Loucy (cell line): ENCODE results near the gene GEMIN4.

Experiments used
- EZH2phosphoT487 ChIP-seq: fragments of 200-600 bp; IDR thresholded peaks from 2 replicates; pipeline ENCODE4 v1.6.1; 2018; ENCODE audit warnings: antibody characterized with exemption, mild to moderate bottlenecking, moderate library complexity, borderline replicate concordance
- TF ChIP-seq, protein P1 (sequence below): fragments of 200-600 bp; sonication (generic); conservative IDR thresholded peaks from 2 replicates; pipeline ENCODE4 v1.5.1; 2014; ENCODE audit warnings: mild to moderate bottlenecking, antibody characterized with exemption, low read length

DNA sequence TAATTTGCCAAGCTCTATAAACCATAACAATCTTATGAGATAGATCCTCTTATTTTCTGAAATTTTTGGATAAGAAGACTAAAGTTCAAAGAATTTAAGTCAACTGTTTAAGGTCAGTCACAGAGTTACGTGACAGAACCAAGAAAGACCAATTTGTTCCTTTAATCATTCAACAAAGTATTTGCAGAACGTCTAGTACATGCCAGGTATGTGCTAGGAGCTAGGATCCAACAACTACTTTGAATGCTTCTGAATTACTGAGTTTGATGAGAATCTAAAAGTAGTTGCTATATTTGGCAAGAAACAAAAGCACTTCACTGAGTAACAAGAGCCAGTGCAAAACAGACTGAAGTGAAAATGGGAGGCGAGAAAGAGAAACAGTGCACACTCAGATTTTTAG is 15.0 kb upstream of the GEMIN4 start:
- no peak for TF ChIP-seq EZH2phosphoT487
- TF ChIP-seq, protein P1, sequence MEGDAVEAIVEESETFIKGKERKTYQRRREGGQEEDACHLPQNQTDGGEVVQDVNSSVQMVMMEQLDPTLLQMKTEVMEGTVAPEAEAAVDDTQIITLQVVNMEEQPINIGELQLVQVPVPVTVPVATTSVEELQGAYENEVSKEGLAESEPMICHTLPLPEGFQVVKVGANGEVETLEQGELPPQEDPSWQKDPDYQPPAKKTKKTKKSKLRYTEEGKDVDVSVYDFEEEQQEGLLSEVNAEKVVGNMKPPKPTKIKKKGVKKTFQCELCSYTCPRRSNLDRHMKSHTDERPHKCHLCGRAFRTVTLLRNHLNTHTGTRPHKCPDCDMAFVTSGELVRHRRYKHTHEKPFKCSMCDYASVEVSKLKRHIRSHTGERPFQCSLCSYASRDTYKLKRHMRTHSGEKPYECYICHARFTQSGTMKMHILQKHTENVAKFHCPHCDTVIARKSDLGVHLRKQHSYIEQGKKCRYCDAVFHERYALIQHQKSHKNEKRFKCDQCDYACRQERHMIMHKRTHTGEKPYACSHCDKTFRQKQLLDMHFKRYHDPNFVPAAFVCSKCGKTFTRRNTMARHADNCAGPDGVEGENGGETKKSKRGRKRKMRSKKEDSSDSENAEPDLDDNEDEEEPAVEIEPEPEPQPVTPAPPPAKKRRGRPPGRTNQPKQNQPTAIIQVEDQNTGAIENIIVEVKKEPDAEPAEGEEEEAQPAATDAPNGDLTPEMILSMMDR, result no peak
